Measurements from ENCODE around the gene RABGEF1. TPM values are rescaled to one million over a fixed set of nuclear protein-coding genes. Genes with fewer than 3 reads are reported as not detected.

RABGEF1 gene
- total and polyA plus RNA-seq, 9 of the 15 experiments (the other 6 are each of a cell fraction or from before 2014, with no cell fraction given) = 7.0 to 29.3 (median 20.5) TPM

- Histone ChIP-seq H3K79me2 (ENCODE audit: control insufficient read depth, insufficient read depth, low read length) (no peaks in the 10 kb centered on the region), H3K4me2 (ENCODE audit: insufficient read depth, low read length) (no peak overlapping the region), H4K20me1 (replicated peaks; ENCODE audit: control insufficient read depth, insufficient read depth, low read length) (no peaks in the 10 kb centered on the region; the same call in 1 of the 2 replicates), H3K9me3 (replicated peaks; ENCODE audit: control insufficient read depth, insufficient read depth, low read depth, low read length) (no peaks in the 10 kb centered on the region; the same call in none of the 2 replicates), H3K4me1 (replicated peaks in 1 of 2; ENCODE audit: control insufficient read depth in 2 of 2, insufficient read depth in 2 of 2, low read length in 2 of 2) (peaks cover 0 to 3% of the 10 kb centered on the region in 2 experiments; a peak in 1 of 5 replicates), H3K4me3 (no peak overlapping the region), H3K27me3 (ENCODE audit: control insufficient read depth in 2 of 2, insufficient read depth in 2 of 2, low read length in 2 of 2) (no peaks in the 10 kb centered on the region), H3K36me3 (ENCODE audit: control insufficient read depth, insufficient read depth, low read length) (no peaks in the 10 kb centered on the region), H3K9me1 (ENCODE audit: control insufficient read depth, insufficient read depth, low read length) (no peaks in the 10 kb centered on the region), H2AFZ (ENCODE audit: low read depth, low read length) (no peak overlapping the region), H3K27ac (ENCODE audit: extremely low read depth, low read depth, low read length) (no peak overlapping the region), H3K9ac (ENCODE audit: insufficient read depth in 1 of 2, low read depth in 2 of 2, low read length in 2 of 2) (0 out of 4 replicates have a peak overlapping the region, but pooled peaks of 1 of the 2 experiments have one; percentile 35)
- no TSS peak for BruUV-seq (replicated peaks)
- in situ Hi-C loops (cut with MboI) = no loop called here
- intact Hi-C loops (cut with micrococcal nuclease) = no loop called here
- POLR2A ChIA-PET = interaction anchor here (1.0 to 1.2 kb wide), 3 partner anchors 11 to 13 kb away, joined by 3 to 4 read pairs (median 3); partner anchors contain the start of gene RABGEF1
- no peak for FAIRE-seq
- no peak for ATAC-seq
- CTCF ChIA-PET (ENCODE audit: low intra/inter-chr PET ratio) = no interaction called here
- 34% methylated on average over 3 of the region's 3 CpGs for WGBS (ENCODE audit: insufficient coverage, low coverage, missing lambda C conversion rate)
- TF ChIP-seq TAL1 (IDR thresholded peaks at IDR 0.05) (no peak), CEBPB (tag; IDR thresholded peaks at IDR 0.05) (peak; percentile 76; the same call in 1 of the 2 replicates)
- DNase-seq (ENCODE audit: extremely low read depth in 1 of 4, low spot score in 3 of 4) = no peak
Measured at GRCh38 chr7:66727058-66727457, 13.5 kb upstream of the RABGEF1 start.

- Histone ChIP-seq H3K9ac (ENCODE audit: insufficient read depth in 1 of 2, low read depth in 2 of 2, low read length in 2 of 2) (no peak overlapping the region), H3K4me1 (replicated peaks in 1 of 2; ENCODE audit: control insufficient read depth in 2 of 2, insufficient read depth in 2 of 2, low read length in 2 of 2) (peaks cover 0 to 7% of the 10 kb centered on the region in 2 experiments; a peak in 1 of 5 replicates), H4K20me1 (replicated peaks; ENCODE audit: control insufficient read depth, insufficient read depth, low read length) (no peaks in the 10 kb centered on the region; the same call in 1 of the 2 replicates), H2AFZ (ENCODE audit: low read depth, low read length) (no peak overlapping the region), H3K27me3 (ENCODE audit: control insufficient read depth in 2 of 2, insufficient read depth in 2 of 2, low read length in 2 of 2) (no peaks in the 10 kb centered on the region), H3K36me3 (ENCODE audit: control insufficient read depth, insufficient read depth, low read length) (no peaks in the 10 kb centered on the region), H3K27ac (ENCODE audit: extremely low read depth, low read depth, low read length) (no peak overlapping the region), H3K9me3 (replicated peaks; ENCODE audit: control insufficient read depth, insufficient read depth, low read depth, low read length) (no peaks in the 10 kb centered on the region; the same call in 1 of the 2 replicates), H3K4me2 (ENCODE audit: insufficient read depth, low read length) (no peak overlapping the region), H3K79me2 (ENCODE audit: control insufficient read depth, insufficient read depth, low read length) (no peaks in the 10 kb centered on the region), H3K4me3 (no peak overlapping the region), H3K9me1 (ENCODE audit: control insufficient read depth, insufficient read depth, low read length) (no peaks in the 10 kb centered on the region)
- intact Hi-C loops (cut with micrococcal nuclease) = no loop called here
- no TSS peak for BruUV-seq (replicated peaks)
- in situ Hi-C loops (cut with MboI) = no loop called here
- TF ChIP-seq MTA1 (IDR thresholded peaks at IDR 0.05; ENCODE audit: borderline replicate concordance) (0 out of 2 replicates have a peak, but pooled peaks have one; percentile 15), ZEB2 (IDR thresholded peaks at IDR 0.05) (peak; percentile 54; the same call in 1 of the 2 replicates), HBP1 (CRISPR knock-in tag; IDR thresholded peaks at IDR 0.05) (0 out of 2 replicates have a peak, but pooled peaks have one; percentile 14), HDAC1 (IDR thresholded peaks at IDR 0.05) (peak in 1 of 2 experiments; percentile 18; a peak in 1 of 4 replicates), VEZF1 (CRISPR knock-in tag; IDR thresholded peaks at IDR 0.05) (no peak)
- 14% methylated on average over 6 of the region's 6 CpGs for WGBS (ENCODE audit: insufficient coverage, low coverage, missing lambda C conversion rate)
- ATAC-seq (no peak), FAIRE-seq (no peak), DNase-seq (ENCODE audit: extremely low read depth in 1 of 4, low spot score in 3 of 4) (no peak)
- CTCF ChIA-PET (ENCODE audit: low intra/inter-chr PET ratio) = no interaction called here
- POLR2A ChIA-PET = no interaction called here
Measured at GRCh38 chr7:66728571-66728970, 12.0 kb upstream of the RABGEF1 start.
